A549 (cell line): ENCODE data around the gene CUL3. TPM values are rescaled to one million over a fixed set of nuclear protein-coding genes. Genes with fewer than 3 reads are reported as not detected.
A peak's percentile ranks its signal among the peaks of the same experiment; 100 is the strongest.

Experiments
- ATAC-seq, 2 experiments: fragments of 200-7000 bp in 1 of 2; fragments of >200 bp in 1 of 2; cut with Nextera tagmentation in 1 of 2; cut with Tn5 transposase in 1 of 2; 3 replicates each; pipeline versions ENCODE4 v1.8.0 to v1.9.1; 2018 to 2020; ENCODE audit warnings: mild to moderate bottlenecking in 1 of 2, moderate library complexity in 1 of 2
- CTCF ChIA-PET: fragments of 300-600 bp; sonication (Branson Sonifier 250); formaldehyde crosslinking; extraction: SDS; loops from one replicate; lab custom pipeline; 2021; ENCODE audit warnings: antibody characterized with exemption, inconsistent platforms; lab: Yijun Ruan, JAX
- POLR2A ChIA-PET: fragments of 350-600 bp; formaldehyde crosslinking; extraction: SDS; loops from one replicate; lab custom pipeline; 2021; ENCODE audit warnings: antibody characterized with exemption, inconsistent platforms; lab: Yijun Ruan, JAX
- DNase-seq, 2 experiments: peaks; one replicate each; pipeline versions ENCODE4 v3.0.0 to v3.0.0-alpha.2; 2011 to 2016; ENCODE audit warnings: low read depth in 1 of 2, low spot score in 1 of 2
- FAIRE-seq: peaks from 2 replicates; lab custom pipeline; 2011; peaks lifted over from hg19 to GRCh38; lab: Jason Lieb, UNC
- H3K27ac ChIP-seq, 2 experiments: fragments of >200 bp; sonication (Bioruptor Twin); formaldehyde crosslinking; 3 replicates each; pipeline ENCODE4 v1.5.1; 2016 to 2017
- H3K4me1 ChIP-seq: fragments of >200 bp; sonication (Bioruptor Twin); formaldehyde crosslinking; 3 replicates; pipeline ENCODE4 v1.6.1; 2016
- H3K4me2 ChIP-seq: fragments of >200 bp; sonication (Bioruptor Twin); formaldehyde crosslinking; 3 replicates; pipeline ENCODE4 v1.6.1; 2016
- H3K4me3 ChIP-seq: fragments of >200 bp; sonication (Bioruptor Twin); formaldehyde crosslinking; 3 replicates; pipeline ENCODE4 v1.5.1; 2016
- H3K9me3 ChIP-seq: fragments of >200 bp; sonication (Bioruptor Twin); formaldehyde crosslinking; 3 replicates; pipeline ENCODE4 v1.6.1; 2016
- BHLHE40 ChIP-seq: IDR thresholded peaks from 2 replicates; pipeline ENCODE4 v1.6.1; 2012; ENCODE audit warnings: low read depth, low read length, inconsistent platforms
- CBX2 ChIP-seq: fragments of 200-600 bp; sonication (generic); IDR thresholded peaks from 2 replicates; pipeline ENCODE4 v1.6.1; 2016; ENCODE audit warnings: low read depth, mild to moderate bottlenecking, borderline replicate concordance
- FOXS1 ChIP-seq: fragments of 250-450 bp; sonication (Bioruptor Pico); IDR thresholded peaks from 2 replicates; pipeline ENCODE4 v1.5.0; 2020; ENCODE audit warnings: mild to moderate bottlenecking, moderate library complexity
- GATA3 ChIP-seq: IDR thresholded peaks from 2 replicates; pipeline ENCODE4 v1.6.1; 2012; ENCODE audit warnings: borderline replicate concordance
- HDAC2 ChIP-seq: fragments of 200-600 bp; sonication (generic); IDR thresholded peaks from 2 replicates; pipeline ENCODE4 v1.6.1; 2016
- HOXB5 ChIP-seq: fragments of 250-450 bp; sonication (Bioruptor Pico); IDR thresholded peaks from 2 replicates; pipeline ENCODE4 v1.5.0; 2020; ENCODE audit warnings: mild to moderate bottlenecking, moderate library complexity
- JUN ChIP-seq, 2 experiments: fragments of >200 bp; sonication (Bioruptor Twin); formaldehyde crosslinking; IDR thresholded peaks; 2 replicates in 1 of 2; 3 replicates in 1 of 2; pipeline ENCODE4 v1.6.1; 2016 to 2017
- NFE2L2 ChIP-seq: fragments of 150-350 bp; conservative IDR thresholded peaks from 2 replicates; pipeline ENCODE4 v1.6.1; 2014; ENCODE audit warnings: low read length
- NR3C1 ChIP-seq: fragments of >200 bp; sonication (Bioruptor Twin); formaldehyde crosslinking; IDR thresholded peaks from 3 replicates; pipeline ENCODE4 v1.6.1; 2017
- PHF8 ChIP-seq: fragments of 200-600 bp; sonication (generic); IDR thresholded peaks from 2 replicates; pipeline ENCODE4 v1.6.1; 2016; ENCODE audit warnings: low read depth, mild to moderate bottlenecking, antibody characterized with exemption, moderate library complexity, borderline replicate concordance
- RNF2 ChIP-seq: fragments of 200-600 bp; sonication (generic); IDR thresholded peaks from 2 replicates; pipeline ENCODE4 v1.6.1; 2016; ENCODE audit warnings: low read depth, mild to moderate bottlenecking, antibody characterized with exemption, moderate library complexity, borderline replicate concordance
- SREBF2 ChIP-seq: fragments of 450-650 bp; IDR thresholded peaks from 2 replicates; pipeline ENCODE4 v1.6.1; 2014; ENCODE audit warnings: mild to moderate bottlenecking, moderate library complexity
- ZC3H11A ChIP-seq: fragments of 450-650 bp; IDR thresholded peaks from 2 replicates; pipeline ENCODE4 v1.6.1; 2014; ENCODE audit warnings: antibody characterized with exemption, mild to moderate bottlenecking
- WGBS: methylation state at CpG from one replicate; pipeline ENCODE4 v1.1.6; 2017; ENCODE audit errors: missing lambda C conversion rate; 5-methylcytosine and 5-hydroxymethylcytosine counted together
- polyA plus RNA-seq, 4 experiments: library from polyadenylated mRNA; depleted of rRNA in 3 of 4; stranded (reverse); fragments of >200 nt; fragmentation: RNase III in 1 of 4; extraction: RNeasy Plus Mini Kit Qiagen cat#74134 plus additional on column Dnase treatment in 1 of 4; gene quantifications; 2 replicates in 3 of 4; 3 replicates in 1 of 4; pipeline ENCODE4 v1.2.3, GENCODE V29; 2011 to 2017
- TF ChIP-seq, protein P1 (sequence below): fragments of >200 bp; sonication (Bioruptor Twin); formaldehyde crosslinking; IDR thresholded peaks from 3 replicates; pipeline ENCODE4 v1.5.1; 2016
- TF ChIP-seq, protein P2 (sequence below): fragments of 250-450 bp; sonication (Bioruptor Pico); IDR thresholded peaks from 2 replicates; pipeline ENCODE4 v1.5.0; 2020; ENCODE audit warnings: low read depth, mild to moderate bottlenecking, moderate library complexity
- TF ChIP-seq, protein P3 (sequence below): fragments of >200 bp; sonication (Bioruptor Twin); formaldehyde crosslinking; IDR thresholded peaks from 2 replicates; pipeline ENCODE4 v1.6.1; 2016
- TF ChIP-seq, protein P4 (sequence below): fragments of 150-350 bp; IDR thresholded peaks from 2 replicates; pipeline ENCODE4 v1.6.1; 2014; ENCODE audit warnings: low read depth, mild to moderate bottlenecking, low read length
- TF ChIP-seq, protein P5 (sequence below): fragments of 450-650 bp; IDR thresholded peaks from 2 replicates; pipeline ENCODE4 v1.6.1; 2014; ENCODE audit warnings: antibody characterized with exemption
- TF ChIP-seq, protein P6 (sequence below): IDR thresholded peaks from 2 replicates; pipeline ENCODE4 v1.6.1; 2012

Gene CUL3
- polyA plus RNA-seq, 2 of the 4 experiments (the other 2 are of a cell fraction) = 70.5 to 73.9 TPM

DNA sequence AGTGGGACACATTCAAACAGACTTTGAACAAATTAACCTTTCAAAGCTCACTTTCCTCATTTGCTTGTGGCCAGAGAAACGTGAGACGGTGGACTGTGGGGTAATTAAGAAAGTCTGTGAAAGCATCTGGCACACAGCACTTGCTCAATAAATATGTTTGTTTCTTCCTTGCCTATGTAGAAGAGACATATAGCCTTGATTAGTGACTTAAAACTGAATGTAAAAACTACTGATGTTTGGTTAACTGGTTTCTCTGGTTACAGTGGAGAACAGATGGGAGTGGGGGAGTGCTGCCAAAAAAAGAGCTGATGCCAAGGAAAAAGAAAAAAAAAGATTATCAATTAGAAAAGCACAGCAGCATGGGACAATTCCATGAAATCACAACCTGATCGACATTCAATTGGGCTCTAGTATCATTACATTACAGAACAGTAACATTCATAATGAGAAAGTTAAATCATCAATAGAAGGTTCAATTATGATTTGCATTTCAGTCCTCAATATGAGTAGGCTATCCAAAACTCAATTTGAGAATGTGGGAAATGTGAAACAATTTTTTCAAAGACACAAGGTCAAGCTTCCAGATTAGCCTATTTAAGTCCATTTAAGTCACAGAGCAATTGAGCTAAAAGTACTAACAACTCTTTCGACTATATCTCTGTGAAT lies 14.7 kb downstream of the CUL3 start:
- WGBS = 73% methylated on average over 4 of the region's 4 CpGs
- POLR2A ChIA-PET = interaction anchor here (3.2 kb wide), 1 partner anchor 15 kb away, joined by 12 read pairs; the partner anchor contains the start of gene CUL3
- CTCF ChIA-PET = interaction anchor here (0.8 to 1.2 kb wide), 4 partner anchors 9 to 19 kb away, joined by 3 to 4 read pairs (median 3); no protein-coding TSS in a partner anchor
- TF ChIP-seq JUN (IDR thresholded peaks at IDR 0.05) (no peak), PHF8 (no peak), BHLHE40 (no peak), NFE2L2 (no peak), ZC3H11A (no peak)
- TF ChIP-seq, protein P1, sequence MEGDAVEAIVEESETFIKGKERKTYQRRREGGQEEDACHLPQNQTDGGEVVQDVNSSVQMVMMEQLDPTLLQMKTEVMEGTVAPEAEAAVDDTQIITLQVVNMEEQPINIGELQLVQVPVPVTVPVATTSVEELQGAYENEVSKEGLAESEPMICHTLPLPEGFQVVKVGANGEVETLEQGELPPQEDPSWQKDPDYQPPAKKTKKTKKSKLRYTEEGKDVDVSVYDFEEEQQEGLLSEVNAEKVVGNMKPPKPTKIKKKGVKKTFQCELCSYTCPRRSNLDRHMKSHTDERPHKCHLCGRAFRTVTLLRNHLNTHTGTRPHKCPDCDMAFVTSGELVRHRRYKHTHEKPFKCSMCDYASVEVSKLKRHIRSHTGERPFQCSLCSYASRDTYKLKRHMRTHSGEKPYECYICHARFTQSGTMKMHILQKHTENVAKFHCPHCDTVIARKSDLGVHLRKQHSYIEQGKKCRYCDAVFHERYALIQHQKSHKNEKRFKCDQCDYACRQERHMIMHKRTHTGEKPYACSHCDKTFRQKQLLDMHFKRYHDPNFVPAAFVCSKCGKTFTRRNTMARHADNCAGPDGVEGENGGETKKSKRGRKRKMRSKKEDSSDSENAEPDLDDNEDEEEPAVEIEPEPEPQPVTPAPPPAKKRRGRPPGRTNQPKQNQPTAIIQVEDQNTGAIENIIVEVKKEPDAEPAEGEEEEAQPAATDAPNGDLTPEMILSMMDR = no peak
- TF ChIP-seq, protein P2, sequence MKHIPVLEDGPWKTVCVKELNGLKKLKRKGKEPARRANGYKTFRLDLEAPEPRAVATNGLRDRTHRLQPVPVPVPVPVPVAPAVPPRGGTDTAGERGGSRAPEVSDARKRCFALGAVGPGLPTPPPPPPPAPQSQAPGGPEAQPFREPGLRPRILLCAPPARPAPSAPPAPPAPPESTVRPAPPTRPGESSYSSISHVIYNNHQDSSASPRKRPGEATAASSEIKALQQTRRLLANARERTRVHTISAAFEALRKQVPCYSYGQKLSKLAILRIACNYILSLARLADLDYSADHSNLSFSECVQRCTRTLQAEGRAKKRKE (CRISPR knock-in tag) = no peak
- TF ChIP-seq, protein P3, sequence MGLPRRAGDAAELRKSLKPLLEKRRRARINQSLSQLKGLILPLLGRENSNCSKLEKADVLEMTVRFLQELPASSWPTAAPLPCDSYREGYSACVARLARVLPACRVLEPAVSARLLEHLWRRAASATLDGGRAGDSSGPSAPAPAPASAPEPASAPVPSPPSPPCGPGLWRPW = no peak
- Histone ChIP-seq H3K4me2 (peak overlapping the region; percentile 58), H3K4me3 (no peak overlapping the region), H3K4me1 (peaks cover 64% of the 10 kb centered on the region), H3K27ac (peak overlapping the region in 1 of 2 experiments; percentile 54; a peak in 1 of 6 replicates), H3K9me3 (peaks cover 17% of the 10 kb centered on the region)
- FAIRE-seq (no peak), ATAC-seq (peak in 1 of 2 experiments; percentile 28; a peak in 1 of 6 replicates), DNase-seq (no peak)

DNA sequence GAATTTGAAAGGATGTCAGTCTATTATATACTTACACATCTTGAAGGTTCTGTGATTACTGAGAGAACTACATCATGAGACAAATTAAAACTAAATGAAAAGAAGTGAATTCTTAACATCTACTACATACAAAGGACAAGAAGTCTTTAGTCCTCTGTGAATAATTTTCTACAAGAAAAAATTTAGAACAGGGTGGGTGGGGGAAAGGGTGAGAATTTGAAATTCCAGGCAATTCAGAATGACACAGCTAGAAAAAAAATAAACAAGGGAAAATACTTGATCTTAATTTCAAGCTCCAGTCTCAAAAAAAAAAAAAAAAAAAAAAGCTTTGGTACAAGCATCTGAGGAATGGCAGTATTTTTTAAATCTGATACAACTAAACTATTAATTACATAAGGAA lies 15.5 kb downstream of the CUL3 start:
- TF ChIP-seq RNF2 (no peak), NR3C1 (no peak), HDAC2 (no peak), SREBF2 (no peak), CBX2 (no peak), HOXB5 (CRISPR knock-in tag) (no peak), FOXS1 (CRISPR knock-in tag) (no peak), GATA3 (no peak), BHLHE40 (no peak)
- TF ChIP-seq, protein P2 (CRISPR knock-in tag) = no peak
- TF ChIP-seq, protein P4, sequence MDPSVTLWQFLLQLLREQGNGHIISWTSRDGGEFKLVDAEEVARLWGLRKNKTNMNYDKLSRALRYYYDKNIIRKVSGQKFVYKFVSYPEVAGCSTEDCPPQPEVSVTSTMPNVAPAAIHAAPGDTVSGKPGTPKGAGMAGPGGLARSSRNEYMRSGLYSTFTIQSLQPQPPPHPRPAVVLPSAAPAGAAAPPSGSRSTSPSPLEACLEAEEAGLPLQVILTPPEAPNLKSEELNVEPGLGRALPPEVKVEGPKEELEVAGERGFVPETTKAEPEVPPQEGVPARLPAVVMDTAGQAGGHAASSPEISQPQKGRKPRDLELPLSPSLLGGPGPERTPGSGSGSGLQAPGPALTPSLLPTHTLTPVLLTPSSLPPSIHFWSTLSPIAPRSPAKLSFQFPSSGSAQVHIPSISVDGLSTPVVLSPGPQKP = no peak
- TF ChIP-seq, protein P5, sequence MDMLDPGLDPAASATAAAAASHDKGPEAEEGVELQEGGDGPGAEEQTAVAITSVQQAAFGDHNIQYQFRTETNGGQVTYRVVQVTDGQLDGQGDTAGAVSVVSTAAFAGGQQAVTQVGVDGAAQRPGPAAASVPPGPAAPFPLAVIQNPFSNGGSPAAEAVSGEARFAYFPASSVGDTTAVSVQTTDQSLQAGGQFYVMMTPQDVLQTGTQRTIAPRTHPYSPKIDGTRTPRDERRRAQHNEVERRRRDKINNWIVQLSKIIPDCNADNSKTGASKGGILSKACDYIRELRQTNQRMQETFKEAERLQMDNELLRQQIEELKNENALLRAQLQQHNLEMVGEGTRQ = no peak
- TF ChIP-seq, protein P3 = no peak
- TF ChIP-seq, protein P6, sequence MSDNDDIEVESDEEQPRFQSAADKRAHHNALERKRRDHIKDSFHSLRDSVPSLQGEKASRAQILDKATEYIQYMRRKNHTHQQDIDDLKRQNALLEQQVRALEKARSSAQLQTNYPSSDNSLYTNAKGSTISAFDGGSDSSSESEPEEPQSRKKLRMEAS = no peak
- TF ChIP-seq, all 56 proteins: peak for 0
- Histone ChIP-seq H3K4me3 (no peak overlapping the region), H3K27ac (no peak overlapping the region; a peak in 1 of 6 replicates), H3K4me1 (peaks cover 56% of the 10 kb centered on the region), H3K4me2 (peak overlapping the region; percentile 58), H3K9me3 (peaks cover 17% of the 10 kb centered on the region)
- ChIA-PET POLR2A (interaction anchor here (3.2 kb wide), 1 partner anchor 16 kb away, joined by 12 read pairs; the partner anchor contains the start of gene CUL3), CTCF (interaction anchor here (0.9 to 1.2 kb wide), 2 partner anchors 10 to 20 kb away, joined by 3 to 4 read pairs; no protein-coding TSS in a partner anchor)
- FAIRE-seq = no peak
- DNase-seq = no peak
- ATAC-seq = no peak
